Measurements from ENCODE around the gene SUFU. TPM values are rescaled to one million over a fixed set of nuclear protein-coding genes. Genes with fewer than 3 reads are reported as not detected.

The SUFU gene
- total RNA-seq, 2 donors from 2014 or later = 6.6 to 9.2 TPM

DNA sequence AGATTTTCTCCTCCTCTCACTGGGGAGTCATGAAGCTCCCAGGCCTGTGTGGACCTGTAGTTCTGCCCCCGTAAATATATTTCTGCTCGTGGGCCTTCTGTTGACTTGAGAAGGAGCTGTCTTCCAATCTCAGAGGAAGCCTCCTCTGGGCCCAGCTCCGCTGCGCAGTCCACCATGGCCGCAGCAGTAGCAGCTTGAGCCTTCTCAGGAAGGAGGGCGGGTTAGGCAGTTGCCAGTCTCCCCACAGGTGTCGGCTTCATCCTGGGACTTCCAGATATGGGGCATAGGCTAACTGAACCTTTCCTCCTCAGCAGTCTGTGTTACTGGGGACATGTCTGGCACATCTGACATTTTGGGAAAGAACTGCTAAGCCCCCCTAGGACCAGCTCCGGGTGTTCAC is 77.6 kb downstream of the SUFU start:
- intact Hi-C loops (cut with DNase I) = loop anchor here (5.0 to 10.0 kb wide), 3 partner anchors 77 to 417 kb away; partner anchors contain the start of genes ACTR1A (in 1 of the 2) and SUFU (in 1 of the 2)

GRCh38 chr10:102581981-102582580 is 78.3 kb downstream of the SUFU start:
- intact Hi-C loops (cut with DNase I) = loop anchor here (5.0 to 10.0 kb wide), 3 partner anchors 77 to 417 kb away; partner anchors contain the start of genes ACTR1A (in 1 of the 2) and SUFU (in 1 of the 2)
- DNase-seq (no peak), ATAC-seq (no peak)

More for the DNA sequence above, 77.6 kb downstream of the SUFU start:
- ATAC-seq (no peak), DNase-seq (no peak)

DNA sequence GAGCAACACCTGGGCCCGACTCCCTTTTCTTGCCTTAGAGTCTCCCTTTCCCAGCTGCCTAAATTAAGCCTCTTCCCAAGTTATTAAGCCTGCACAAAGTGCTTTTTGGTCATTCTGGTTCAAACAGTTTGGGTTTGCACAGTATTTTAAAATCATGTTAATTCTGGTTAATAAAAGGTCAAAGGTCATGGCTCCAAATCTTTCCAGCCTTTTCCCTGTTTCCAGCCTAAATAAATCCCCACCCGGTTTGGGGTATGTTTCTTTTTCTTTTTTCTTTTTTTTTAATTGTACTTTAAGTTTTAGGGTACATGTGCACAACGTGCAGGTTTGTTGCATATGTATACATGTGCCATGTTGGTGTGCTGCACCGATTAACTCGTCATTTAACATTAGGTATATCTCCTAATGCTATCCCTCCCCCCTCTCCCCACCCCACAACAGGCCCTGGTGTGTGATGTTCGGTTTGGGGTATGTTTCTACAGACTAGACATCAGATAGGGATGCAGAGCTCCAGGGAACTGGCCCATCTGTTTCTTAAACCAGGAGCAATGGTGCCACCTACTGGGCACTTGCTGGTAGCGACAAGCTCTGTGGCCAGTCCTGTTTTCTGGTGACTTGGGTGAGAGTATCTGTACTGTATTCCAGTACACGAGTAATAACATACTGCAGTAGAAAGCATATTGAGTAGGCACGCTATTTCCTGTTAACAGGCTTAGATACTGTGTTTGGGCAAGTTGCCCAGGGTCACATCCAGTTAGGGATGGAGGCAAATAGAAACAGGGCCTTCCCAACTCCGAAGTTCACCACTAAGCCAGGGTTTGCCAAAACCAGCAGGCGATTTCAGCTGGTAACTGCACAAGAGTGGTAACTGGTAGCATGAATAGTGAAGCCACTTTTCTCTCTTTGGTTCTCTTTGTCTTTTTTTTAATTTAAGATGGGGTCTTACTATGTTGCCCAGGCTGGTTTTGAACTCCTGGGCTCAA is 80.0 kb downstream of the SUFU start:
- ATAC-seq (peak; percentile 92 to 93), DNase-seq (peak; percentile 88)
- intact Hi-C loops (cut with DNase I) = loop anchor here (2.0 to 10.0 kb wide), 4 partner anchors 79 to 419 kb away; partner anchors contain the start of genes ACTR1A (in 2 of the 2) and SUFU (in 2 of the 2)

DNA sequence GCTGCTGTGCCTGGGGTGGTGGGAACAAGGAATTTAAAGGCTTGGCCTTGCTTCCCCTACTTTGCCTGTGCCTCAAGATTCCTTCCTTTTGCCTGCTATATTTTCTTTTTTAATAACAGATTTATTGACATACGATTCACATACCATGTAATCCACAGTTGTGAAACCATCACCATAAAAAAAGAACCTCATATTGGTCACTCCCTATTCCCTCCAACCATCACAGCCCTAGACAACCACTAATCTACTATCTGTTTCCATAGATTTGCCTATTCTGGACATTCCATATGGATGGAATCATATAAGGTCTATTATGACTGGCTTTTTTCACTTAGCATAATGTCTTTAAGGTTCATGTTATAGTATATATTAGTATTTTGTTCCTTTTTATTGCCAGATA is 81.3 kb downstream of the SUFU start:
- no peak for ATAC-seq
- DNase-seq = no peak
- intact Hi-C loops (cut with DNase I) = loop anchor here (2.0 to 10.0 kb wide), 3 partner anchors 80 to 420 kb away; partner anchors contain the start of genes ACTR1A (in 2 of the 2) and SUFU (in 2 of the 2)

DNA sequence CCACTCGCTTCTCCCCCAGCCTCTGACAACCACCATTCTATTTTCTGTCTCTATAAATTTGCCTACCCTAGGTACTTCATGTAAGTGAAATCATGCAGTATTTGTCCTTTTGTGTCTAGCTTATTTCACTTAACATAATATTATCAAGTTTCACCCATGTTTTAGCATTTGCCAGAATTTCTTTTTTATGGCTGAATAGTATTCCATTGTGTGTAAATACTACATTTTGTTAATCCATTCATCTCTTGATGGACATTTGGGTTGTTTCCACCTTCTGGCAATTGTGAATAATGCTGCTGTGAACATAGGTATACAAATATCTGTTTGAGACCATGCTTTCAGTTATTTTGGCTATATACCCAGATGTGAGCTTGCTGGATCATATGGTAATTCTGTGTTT is 83.1 kb downstream of the SUFU start:
- DNase-seq (no peak), ATAC-seq (no peak)
- intact Hi-C loops (cut with DNase I) = loop anchor here (10.0 kb wide), 2 partner anchors 82 to 422 kb away; partner anchors contain the start of genes ACTR1A (in 1 of the 2) and SUFU (in 1 of the 2)

GRCh38 chr10:102588875-102589274 is 85.1 kb downstream of the SUFU start:
- DNase-seq = no peak
- intact Hi-C loops (cut with DNase I) = loop anchor here (10.0 kb wide), 2 partner anchors 84 to 424 kb away; partner anchors contain the start of genes ACTR1A (in 1 of the 2) and SUFU (in 1 of the 2)

DNA sequence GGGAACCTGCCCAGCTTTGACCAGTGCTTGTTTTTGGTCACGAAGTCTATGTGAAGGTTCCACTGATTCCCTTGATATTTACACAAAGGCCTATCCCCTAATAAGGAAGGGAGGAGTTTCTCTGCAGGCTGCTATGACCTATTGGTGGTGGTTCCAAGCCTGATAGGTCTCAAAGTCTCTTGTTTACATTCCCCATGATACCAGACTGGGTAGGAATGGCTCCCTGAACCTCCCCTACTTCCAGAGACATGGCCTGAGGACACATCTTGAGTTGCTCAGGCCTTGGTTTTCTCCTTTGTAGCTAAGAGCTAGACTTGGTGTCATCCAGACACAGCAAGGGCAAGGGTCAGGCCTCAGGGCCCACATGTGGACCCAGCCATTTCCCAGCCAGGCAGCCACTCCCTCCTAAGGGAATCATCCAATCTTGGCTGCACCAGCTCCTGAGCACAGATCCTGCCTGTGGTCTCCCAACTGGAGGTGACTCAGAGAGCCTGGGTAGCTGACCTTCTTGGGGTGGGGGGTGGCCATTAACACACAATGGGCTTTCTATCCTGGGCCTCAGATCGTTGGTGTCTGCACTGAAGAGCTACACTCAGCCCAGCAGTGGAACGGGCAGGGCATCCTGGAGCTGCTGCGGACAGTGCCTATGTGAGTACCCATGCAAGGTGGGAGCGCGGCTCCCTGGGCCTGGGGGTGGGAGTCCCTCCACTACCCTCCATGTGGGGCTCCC is 89.5 kb downstream of the SUFU start:
- DNase-seq = no peak
- intact Hi-C loops (cut with DNase I) = no loop called here
- no peak for ATAC-seq

More at GRCh38 chr10:102588875-102589274, 85.1 kb downstream of the SUFU start:
- no peak for ATAC-seq

DNA sequence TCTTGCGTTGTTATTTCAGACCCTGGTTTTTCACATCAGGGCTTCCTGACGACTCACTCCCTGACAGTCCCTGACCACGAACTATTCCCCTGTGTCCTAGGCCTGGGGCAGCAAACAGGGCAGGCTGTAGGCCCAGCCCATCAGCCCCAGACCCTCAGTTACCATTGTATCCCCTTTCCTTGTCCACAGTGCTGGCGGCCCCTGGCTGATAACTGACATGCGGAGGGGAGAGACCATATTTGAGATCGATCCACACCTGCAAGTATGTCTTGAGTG is 90.0 kb downstream of the SUFU start:
- ATAC-seq = no peak
- intact Hi-C loops (cut with DNase I) = no loop called here
- DNase-seq = no peak

- peak in 1 of 2 donors; percentile 22 for ATAC-seq
- no peak for DNase-seq
- intact Hi-C loops (cut with DNase I) = loop anchor here (5.0 kb wide), 1 partner anchor 52 kb away; no protein-coding TSS in a partner anchor
Observed at GRCh38 chr10:102595293-102595692, 91.5 kb downstream of the SUFU start.

DNA sequence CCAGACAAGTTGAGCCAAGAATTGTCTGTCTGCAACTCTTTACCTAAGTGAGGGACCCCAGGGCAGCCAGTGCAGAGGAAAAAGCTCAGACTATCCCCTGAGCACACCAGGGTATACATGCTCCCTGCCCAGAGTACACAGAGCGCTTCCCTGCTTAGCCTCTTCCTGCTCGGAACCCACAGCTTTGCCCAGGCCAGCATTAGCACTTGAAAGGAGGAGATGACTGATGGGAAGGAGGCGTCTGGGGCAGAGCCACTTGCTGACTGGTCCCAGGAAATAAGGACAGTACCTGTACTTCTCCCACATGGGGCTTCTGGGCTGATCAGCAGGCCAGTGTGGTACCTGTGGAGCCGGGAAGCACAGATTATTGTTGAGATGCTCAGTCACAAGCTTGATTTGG is 92.1 kb downstream of the SUFU start:
- DNase-seq (no peak), ATAC-seq (no peak)
- intact Hi-C loops (cut with DNase I) = loop anchor here (5.0 kb wide), 1 partner anchor 51 kb away; no protein-coding TSS in a partner anchor

DNA sequence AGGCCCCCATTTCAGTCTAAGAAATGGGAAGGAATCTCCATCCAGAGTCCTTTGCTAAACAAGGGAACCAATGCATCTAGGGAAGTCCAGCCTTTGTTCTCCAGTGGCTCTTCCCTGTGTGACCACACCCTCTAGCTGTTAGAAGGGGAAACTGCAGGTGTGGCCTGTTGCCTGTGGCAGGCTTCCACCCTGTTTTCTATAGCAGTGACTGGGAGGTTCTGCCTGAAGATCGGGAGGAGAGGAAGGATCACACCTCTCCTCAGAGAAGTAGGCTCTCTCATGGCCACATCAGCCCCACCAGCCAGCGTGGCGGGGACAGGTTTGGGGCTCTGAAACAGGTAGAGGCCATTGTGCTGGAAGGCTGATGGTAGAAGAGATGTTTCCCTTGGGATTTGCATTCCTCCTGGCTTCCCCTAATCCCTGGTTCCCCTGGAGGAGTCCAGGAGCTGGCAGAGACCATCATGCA is 92.8 kb downstream of the SUFU start:
- intact Hi-C loops (cut with DNase I) = loop anchor here (5.0 kb wide), 1 partner anchor 51 kb away; no protein-coding TSS in a partner anchor
- DNase-seq (no peak), ATAC-seq (peak; percentile 24 to 58)

DNA sequence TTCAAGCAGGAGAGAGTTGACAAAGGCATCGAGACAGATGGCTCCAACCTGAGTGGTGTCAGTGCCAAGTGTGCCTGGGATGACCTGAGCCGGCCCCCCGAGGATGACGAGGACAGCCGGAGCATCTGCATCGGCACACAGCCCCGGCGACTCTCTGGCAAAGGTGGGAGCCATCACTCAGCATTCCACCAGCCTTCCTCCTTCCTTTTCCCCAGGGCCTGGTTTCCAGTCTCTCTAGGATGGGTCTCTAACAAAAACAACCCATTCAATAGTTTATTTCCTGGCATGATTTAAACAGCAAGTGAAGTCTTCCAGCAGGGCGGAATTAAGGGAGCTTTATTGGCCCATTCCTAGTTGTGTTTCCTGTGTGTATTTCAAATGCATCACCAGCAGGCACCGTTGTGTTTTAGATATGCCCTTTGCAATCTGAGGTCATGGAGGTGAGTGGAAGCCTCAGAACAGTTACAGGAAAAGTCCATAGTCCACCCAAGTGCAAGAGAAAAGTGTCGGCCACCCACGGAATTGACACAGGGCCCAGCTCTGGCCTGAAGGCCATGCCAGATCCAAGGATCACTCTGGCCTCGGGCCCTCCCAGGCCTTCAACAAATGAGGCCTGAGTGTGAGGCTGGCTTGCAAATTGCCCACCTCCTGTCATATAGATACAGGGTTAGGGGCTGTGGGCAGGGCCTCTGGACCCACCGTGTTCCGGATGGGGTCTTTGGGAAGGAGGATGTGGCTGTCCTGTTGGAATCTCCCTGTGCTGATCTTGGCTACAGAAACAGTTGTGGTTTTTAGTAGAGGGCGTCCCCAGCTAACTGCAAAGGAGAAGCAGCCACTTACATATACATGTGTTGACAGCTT is 93.6 kb downstream of the SUFU start:
- peak; percentile 67 for DNase-seq
- intact Hi-C loops (cut with DNase I) = loop anchor here (5.0 kb wide), 1 partner anchor 50 kb away; no protein-coding TSS in a partner anchor
- ATAC-seq = peak; percentile 12 to 45

DNA sequence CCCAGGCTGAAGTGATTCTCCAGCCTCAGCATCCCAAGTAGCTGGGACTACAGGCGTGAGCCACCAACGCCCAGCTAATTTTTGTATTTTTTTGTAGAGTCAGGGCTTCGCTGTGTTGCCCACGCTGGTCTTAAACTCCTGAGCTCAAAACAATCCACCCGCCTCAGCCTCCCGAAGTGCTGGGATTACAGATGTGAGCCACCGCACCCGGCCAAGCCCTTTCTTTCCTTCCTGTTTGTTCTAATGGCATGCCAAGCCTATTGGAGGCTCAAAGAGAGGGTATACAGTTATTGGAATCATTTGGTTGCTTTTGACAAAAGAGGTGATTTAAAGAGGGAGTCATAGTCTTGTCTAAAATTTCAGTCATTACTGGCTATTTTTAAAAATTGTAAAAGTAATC is 94.5 kb downstream of the SUFU start:
- intact Hi-C loops (cut with DNase I) = loop anchor here (5.0 kb wide), 1 partner anchor 49 kb away; no protein-coding TSS in a partner anchor
- DNase-seq (no peak), ATAC-seq (no peak)

- ATAC-seq = peak; percentile 35 to 36
- intact Hi-C loops (cut with DNase I) = loop anchor here (5.0 kb wide), 1 partner anchor 48 kb away; no protein-coding TSS in a partner anchor
- peak; percentile 78 for DNase-seq
Observed at GRCh38 chr10:102599565-102600327, 96.0 kb downstream of the SUFU start.

GRCh38 chr10:102600816-102601215 is 97.0 kb downstream of the SUFU start:
- intact Hi-C loops (cut with DNase I) = no loop called here
- no peak for DNase-seq
- peak in 1 of 2 donors; percentile 5 for ATAC-seq

DNA sequence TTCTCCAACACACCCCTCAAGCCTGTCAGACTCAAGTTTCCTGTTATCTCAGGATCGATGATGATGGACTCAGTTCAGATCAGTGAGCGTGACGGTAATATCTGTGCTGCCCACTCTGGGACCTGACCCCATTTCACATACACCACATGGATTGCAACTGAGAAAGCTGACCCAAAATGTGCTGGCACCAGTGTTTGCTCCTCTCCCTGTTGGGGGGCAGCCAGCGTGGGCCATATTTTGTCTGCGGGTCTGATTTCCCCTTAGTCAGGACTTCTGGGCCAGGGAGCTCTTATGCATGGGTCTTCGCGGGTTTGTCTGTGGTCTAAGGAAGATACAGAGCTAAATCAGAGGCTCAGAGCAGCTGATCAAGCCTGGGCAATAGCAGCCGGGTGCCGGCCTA is 97.9 kb downstream of the SUFU start:
- ATAC-seq = no peak
- intact Hi-C loops (cut with DNase I) = no loop called here
- no peak for DNase-seq
